ENCODE data around the gene RNASE13.

RNASE13 gene

GRCh38 chr14:21020977-21021545, 13.5 kb downstream of the RNASE13 start:
- no peak for DNase-seq (ENCODE audit: low read depth)
- TF ChIP-seq, protein P1, sequence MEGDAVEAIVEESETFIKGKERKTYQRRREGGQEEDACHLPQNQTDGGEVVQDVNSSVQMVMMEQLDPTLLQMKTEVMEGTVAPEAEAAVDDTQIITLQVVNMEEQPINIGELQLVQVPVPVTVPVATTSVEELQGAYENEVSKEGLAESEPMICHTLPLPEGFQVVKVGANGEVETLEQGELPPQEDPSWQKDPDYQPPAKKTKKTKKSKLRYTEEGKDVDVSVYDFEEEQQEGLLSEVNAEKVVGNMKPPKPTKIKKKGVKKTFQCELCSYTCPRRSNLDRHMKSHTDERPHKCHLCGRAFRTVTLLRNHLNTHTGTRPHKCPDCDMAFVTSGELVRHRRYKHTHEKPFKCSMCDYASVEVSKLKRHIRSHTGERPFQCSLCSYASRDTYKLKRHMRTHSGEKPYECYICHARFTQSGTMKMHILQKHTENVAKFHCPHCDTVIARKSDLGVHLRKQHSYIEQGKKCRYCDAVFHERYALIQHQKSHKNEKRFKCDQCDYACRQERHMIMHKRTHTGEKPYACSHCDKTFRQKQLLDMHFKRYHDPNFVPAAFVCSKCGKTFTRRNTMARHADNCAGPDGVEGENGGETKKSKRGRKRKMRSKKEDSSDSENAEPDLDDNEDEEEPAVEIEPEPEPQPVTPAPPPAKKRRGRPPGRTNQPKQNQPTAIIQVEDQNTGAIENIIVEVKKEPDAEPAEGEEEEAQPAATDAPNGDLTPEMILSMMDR (IDR thresholded peaks at IDR 0.05; ENCODE audit: low read depth, low read length, missing control alignments): no peak
- no peak overlapping the region for H3K4me3 ChIP-seq (ENCODE audit: low read depth, low read length)

DNA sequence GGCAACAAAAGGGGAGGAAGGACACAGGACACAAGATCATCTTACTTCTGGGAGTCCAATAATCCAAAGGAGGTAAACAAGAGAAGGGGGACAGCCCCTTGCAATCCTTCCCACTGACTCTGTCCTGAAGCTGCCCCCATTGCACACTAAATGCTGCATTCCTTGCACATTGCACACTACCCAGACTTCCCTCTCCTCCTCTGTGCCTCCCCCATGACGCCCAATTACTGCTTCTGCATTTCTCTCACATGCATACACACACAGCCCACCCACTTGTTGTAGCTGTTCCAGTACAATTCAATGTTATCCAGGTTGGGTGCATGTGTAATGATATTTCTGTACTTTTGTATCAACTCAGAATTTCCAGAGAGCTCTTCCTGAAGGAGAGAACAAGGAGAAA, 15.2 kb downstream of the RNASE13 start:
- TF ChIP-seq, protein P1 (IDR thresholded peaks at IDR 0.05; ENCODE audit: low read depth, low read length, missing control alignments): no peak
- no peak overlapping the region for H3K4me3 ChIP-seq (ENCODE audit: low read depth, low read length)
- DNase-seq (ENCODE audit: low read depth): no peak

DNA sequence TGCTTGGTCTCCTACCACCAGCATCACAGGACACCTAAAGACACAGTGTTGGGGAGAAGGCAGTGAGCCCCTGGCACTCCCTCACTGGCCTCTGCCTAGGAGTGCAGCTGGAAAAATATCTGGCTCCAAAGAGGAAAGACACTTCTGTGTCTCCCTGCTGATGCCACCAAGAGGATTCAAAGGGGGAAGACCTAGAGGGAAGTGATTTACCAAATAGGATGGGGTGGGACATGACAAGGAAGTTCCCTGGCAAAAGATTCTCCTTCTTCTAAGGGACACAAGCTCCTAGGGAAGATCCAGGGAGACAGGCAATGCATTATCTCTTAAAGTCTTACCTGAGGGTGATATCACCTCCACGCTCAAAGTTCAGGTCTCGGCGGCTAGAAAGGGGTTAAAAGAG, 15.8 kb downstream of the RNASE13 start:
- TF ChIP-seq, protein P1 (IDR thresholded peaks at IDR 0.05; ENCODE audit: low read depth, low read length, missing control alignments): no peak
- H3K4me3 ChIP-seq (ENCODE audit: low read depth, low read length): no peak overlapping the region
- DNase-seq (ENCODE audit: low read depth): no peak

GRCh38 chr14:21018286-21018685, 16.3 kb downstream of the RNASE13 start:
- TF ChIP-seq, protein P1 (IDR thresholded peaks at IDR 0.05; ENCODE audit: low read depth, low read length, missing control alignments): no peak
- no peak overlapping the region for H3K4me3 ChIP-seq (ENCODE audit: low read depth, low read length)
- no peak for DNase-seq (ENCODE audit: low read depth)

DNA sequence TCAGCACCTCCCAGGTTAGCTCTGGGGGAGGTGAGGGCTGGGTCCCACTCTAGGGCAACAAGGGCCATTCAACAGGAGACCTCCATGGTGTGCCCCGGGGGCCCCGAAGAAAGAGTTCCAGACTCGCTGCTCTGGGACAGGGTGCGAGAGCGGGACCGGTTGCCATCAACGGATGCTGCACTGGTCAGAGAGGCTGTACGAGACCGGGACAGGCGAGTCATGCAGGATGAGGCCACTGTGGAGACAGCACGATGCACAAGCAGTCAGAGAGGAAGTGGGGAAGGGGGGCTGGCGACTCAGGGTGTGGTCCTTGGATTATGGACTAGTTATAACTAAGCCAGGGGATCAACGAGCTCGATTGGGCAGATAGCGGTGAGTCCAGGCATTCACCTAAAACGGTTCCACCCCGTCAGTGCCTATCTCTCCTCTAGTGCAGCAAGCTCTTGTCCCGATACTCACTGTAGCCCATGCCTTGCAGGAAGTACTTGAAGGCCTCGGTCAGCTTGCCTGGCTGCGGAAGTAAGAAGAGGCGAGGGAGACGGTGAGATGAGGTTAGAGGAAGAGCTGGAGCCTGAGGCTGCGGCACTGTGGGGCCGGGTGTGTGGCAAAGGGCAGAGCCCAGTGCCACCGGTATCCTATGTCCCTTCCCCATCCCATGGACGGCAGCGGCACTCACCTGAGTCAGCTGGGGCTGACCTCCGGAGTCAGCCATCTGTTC, 16.9 kb downstream of the RNASE13 start:
- TF ChIP-seq, protein P1 (IDR thresholded peaks at IDR 0.05; ENCODE audit: low read depth, low read length, missing control alignments): no peak
- H3K4me3 ChIP-seq (ENCODE audit: low read depth, low read length): no peak overlapping the region
- no peak for DNase-seq (ENCODE audit: low read depth)

GRCh38 chr14:21016413-21017190, 18.0 kb downstream of the RNASE13 start:
- TF ChIP-seq, protein P1 (IDR thresholded peaks at IDR 0.05; ENCODE audit: low read depth, low read length, missing control alignments): no peak
- H3K4me3 ChIP-seq (ENCODE audit: low read depth, low read length): no peak overlapping the region
- DNase-seq (ENCODE audit: low read depth): no peak
